Measurements from ENCODE around the gene RBMS3.
"Not testable (repeated sequence)": the region's sequence is repeated elsewhere in the genome, so short reads cannot be mapped to it uniquely, and the experiment has no call there.

Gene RBMS3

DNA sequence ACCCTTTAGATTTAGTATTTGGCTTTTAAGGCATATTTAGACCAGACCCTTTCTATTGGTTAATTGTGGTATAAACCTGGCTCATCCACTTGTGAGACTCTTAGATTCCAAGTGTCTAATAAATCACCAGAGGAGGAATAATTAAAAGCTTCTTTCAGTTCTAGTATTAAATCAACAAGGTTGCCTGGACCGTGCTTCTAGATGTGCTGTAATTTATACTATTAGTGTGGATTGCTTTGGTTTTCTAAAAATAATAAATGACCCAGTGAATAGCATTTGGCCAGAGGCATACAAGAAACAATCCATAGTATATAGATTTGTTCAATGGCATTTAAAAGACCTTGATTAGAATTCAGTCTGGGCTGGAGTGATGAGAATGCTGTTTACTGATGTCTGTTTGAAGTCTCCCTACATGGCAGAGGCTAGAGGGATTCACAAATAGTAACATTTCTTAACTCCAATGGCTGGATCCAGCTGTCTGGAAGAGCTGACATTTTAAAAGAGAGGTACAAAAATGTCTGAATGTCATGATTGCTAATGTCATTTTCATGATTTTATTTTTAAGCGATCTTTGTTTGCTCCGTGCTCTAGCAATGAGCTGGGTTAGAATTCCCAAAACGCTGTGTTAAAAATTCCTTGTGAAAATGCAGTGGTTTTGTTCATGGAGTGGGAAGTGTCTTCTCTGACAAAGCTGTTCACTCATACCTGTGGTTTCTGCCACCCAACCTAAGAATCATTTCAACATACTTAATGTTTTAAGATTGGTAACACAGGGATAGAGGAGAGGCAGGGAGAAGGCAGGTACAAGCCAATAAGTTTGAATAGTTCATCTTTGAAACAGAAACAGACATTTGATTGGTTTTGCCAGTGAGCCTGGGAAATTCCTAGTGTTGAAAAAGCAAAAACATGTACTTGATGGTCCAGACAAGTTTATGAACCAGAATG lies 89.9 kb downstream of the RBMS3 start:
- Mint-ChIP-seq H3K4me3 (no peak overlapping the region), H3K27ac (no peak overlapping the region), H3K9me3 (no peaks in the 10 kb centered on the region), H3K27me3 (no peaks in the 10 kb centered on the region), H3K4me1 (no peaks in the 10 kb centered on the region), H3K36me3 (no peaks in the 10 kb centered on the region)
- ATAC-seq = no peak

DNA sequence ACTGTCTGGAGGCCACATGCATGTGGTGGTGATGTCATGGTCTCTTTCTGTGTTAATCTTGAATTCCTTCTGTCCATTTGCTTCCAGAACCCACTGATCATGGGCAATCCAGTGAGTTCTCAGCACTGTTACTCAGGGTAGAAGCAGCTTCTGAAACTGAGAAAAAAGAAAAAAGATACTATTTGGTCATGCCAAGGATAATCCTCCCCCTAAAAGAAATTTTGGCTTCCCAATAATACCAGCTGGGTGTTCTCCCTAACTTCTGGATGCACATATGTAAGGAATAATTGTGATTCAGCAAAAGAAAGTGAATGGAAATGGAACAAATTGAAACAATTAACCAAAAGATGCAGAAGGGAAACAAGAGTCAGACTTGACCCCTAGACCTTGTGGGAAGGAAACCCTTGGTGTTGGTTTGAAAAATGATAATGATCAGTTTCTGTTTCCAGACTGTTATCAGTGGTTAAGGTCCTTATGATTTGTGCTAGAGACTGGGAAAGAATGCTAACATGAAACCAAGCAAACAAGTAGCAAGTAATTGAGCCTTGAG lies 92.3 kb downstream of the RBMS3 start:
- Mint-ChIP-seq H3K9me3 (no peaks in the 10 kb centered on the region), H3K27me3 (no peaks in the 10 kb centered on the region), H3K27ac (no peak overlapping the region), H3K4me3 (no peak overlapping the region), H3K36me3 (no peaks in the 10 kb centered on the region), H3K4me1 (no peaks in the 10 kb centered on the region)
- ATAC-seq = no peak

DNA sequence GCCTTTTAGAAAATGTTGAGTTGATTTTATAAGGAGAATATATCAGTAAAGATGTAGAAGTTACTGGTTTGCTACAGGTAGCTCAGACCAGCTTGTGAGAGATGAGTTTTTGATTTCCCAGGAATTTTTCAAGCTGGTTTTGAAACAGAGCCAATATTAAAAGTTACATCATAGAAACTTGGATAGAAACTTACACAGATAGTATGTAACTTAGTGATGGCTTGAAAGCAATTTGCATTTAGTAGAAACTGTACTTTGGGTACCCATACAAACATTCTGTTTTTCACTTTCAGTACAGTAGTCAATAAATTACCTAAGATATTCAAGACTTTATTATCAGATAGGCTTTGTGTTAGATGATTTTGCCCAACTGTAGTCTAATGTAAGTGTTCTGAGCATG lies 93.4 kb downstream of the RBMS3 start:
- no peaks in the 10 kb centered on the region for H3K36me3 Mint-ChIP-seq
- ATAC-seq = no peak
- H3K4me1 Mint-ChIP-seq = no peaks in the 10 kb centered on the region
- no peaks in the 10 kb centered on the region for H3K9me3 Mint-ChIP-seq
- H3K27ac Mint-ChIP-seq = no peak overlapping the region
- H3K4me3 Mint-ChIP-seq = no peak overlapping the region
- H3K27me3 Mint-ChIP-seq = no peaks in the 10 kb centered on the region

DNA sequence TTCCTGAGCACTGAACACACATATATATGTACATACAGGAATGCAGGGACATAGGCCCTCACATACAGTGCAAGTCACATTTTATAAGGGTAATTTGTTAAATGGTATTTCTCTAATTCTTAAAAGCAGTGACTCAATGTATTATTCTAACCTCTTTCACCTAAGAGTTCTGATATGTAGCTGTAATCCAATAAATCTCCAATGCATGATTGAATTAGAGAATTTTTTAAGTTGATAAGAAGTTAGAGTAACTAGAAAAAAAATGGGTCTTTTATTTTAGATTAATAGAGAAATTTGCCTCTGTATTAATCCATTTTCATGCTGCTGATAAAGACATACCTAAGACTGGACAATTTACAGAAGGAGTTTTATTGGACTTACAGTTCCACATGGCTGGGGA lies 98.2 kb downstream of the RBMS3 start:
- ATAC-seq = no peak
- H3K4me1 Mint-ChIP-seq = no peaks in the 10 kb centered on the region
- H3K27me3 Mint-ChIP-seq = no peaks in the 10 kb centered on the region
- no peaks in the 10 kb centered on the region for H3K36me3 Mint-ChIP-seq
- no peak overlapping the region for H3K27ac Mint-ChIP-seq
- no peak overlapping the region for H3K4me3 Mint-ChIP-seq
- peaks cover 4% of the 10 kb centered on the region for H3K9me3 Mint-ChIP-seq

DNA sequence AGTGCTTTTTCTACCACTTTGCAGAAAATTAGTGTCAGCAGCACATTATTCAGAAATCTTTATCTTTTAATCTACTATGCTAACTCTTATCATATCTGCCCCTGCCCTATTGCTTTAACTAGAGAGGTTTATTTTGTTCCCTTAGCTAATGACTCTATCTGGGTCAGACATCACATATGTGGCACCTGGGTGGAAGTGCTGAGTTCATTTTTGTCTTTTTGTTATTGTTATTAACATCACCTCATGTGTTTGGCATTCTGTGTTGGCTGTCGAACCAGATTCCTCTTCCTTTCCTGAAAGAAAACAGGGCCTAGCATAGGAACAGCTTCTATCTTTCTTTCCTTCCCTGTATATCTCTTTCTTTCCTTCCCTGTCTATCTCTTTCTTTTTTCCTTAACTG lies 100.7 kb downstream of the RBMS3 start:
- Mint-ChIP-seq H3K9me3 (peaks cover 13% of the 10 kb centered on the region), H3K27me3 (no peaks in the 10 kb centered on the region), H3K4me3 (no peak overlapping the region), H3K36me3 (no peaks in the 10 kb centered on the region), H3K27ac (no peak overlapping the region), H3K4me1 (no peaks in the 10 kb centered on the region)
- ATAC-seq = no peak

DNA sequence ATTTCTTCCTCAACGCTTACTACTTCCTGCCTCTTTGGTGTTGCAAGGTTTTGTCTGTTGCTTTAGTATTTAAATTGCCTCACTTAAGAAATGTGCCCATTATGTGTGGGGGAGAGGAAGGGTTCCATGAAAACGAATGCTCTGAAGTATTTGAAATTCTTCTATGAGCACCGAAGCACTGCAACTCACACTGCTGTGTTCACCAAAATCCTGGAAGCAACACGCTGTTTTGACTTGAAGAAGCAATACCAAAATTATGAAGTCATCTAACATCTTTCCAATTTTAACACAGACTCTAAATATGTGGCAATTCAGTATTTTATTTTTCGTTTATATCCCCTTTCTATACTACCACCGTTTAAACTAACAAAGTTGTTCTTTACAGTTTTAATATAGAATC lies 101.5 kb downstream of the RBMS3 start:
- no peak overlapping the region for H3K4me3 Mint-ChIP-seq
- H3K27ac Mint-ChIP-seq = no peak overlapping the region
- H3K27me3 Mint-ChIP-seq = no peaks in the 10 kb centered on the region
- no peaks in the 10 kb centered on the region for H3K36me3 Mint-ChIP-seq
- H3K4me1 Mint-ChIP-seq = no peaks in the 10 kb centered on the region
- no peak for ATAC-seq
- peaks cover 16% of the 10 kb centered on the region for H3K9me3 Mint-ChIP-seq

DNA sequence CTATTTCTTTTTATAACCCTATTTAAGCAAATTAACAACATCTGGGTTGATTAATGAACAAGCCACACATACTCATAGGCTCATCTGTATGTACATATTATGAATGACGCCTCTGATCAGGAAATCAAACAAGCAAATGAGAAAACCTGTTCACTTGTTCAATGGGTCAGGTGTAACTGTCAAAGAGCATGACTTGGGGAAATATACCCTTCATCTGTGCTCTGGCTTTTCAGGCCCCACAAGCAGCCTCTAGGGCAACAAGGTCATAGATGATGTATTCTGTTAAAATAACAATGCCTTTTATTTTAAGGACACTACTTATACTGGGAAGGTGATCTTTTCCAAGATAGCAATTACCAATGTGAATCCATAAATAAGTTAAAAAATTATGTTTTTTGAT lies 102.0 kb downstream of the RBMS3 start:
- H3K27me3 Mint-ChIP-seq = no peaks in the 10 kb centered on the region
- H3K36me3 Mint-ChIP-seq = no peaks in the 10 kb centered on the region
- H3K4me3 Mint-ChIP-seq = no peak overlapping the region
- no peaks in the 10 kb centered on the region for H3K4me1 Mint-ChIP-seq
- H3K9me3 Mint-ChIP-seq = peaks cover 16% of the 10 kb centered on the region
- no peak for ATAC-seq
- H3K27ac Mint-ChIP-seq = no peak overlapping the region

DNA sequence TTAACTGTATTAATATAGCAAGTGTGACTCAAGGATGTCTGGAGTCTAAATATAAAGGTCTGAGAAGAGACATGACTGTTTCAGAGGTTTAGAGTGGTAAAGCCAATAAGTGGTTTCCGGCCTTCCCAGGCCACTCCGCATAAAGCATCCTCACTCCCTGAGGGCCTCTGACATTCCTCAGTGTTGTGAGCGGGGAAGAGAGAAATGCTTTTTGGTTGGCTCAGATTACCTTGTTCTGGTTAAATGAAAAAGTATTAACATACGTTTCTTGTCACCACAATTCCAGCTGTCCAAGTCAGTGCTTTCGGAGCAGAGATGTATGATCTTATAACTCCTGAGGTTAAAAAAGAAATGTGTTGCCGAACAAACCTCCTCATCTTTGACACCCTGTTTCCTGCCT lies 103.8 kb downstream of the RBMS3 start:
- Mint-ChIP-seq H3K27me3 (no peaks in the 10 kb centered on the region), H3K4me1 (no peaks in the 10 kb centered on the region), H3K4me3 (no peak overlapping the region), H3K27ac (no peak overlapping the region), H3K9me3 (peaks cover 16% of the 10 kb centered on the region), H3K36me3 (no peaks in the 10 kb centered on the region)
- no peak for ATAC-seq

DNA sequence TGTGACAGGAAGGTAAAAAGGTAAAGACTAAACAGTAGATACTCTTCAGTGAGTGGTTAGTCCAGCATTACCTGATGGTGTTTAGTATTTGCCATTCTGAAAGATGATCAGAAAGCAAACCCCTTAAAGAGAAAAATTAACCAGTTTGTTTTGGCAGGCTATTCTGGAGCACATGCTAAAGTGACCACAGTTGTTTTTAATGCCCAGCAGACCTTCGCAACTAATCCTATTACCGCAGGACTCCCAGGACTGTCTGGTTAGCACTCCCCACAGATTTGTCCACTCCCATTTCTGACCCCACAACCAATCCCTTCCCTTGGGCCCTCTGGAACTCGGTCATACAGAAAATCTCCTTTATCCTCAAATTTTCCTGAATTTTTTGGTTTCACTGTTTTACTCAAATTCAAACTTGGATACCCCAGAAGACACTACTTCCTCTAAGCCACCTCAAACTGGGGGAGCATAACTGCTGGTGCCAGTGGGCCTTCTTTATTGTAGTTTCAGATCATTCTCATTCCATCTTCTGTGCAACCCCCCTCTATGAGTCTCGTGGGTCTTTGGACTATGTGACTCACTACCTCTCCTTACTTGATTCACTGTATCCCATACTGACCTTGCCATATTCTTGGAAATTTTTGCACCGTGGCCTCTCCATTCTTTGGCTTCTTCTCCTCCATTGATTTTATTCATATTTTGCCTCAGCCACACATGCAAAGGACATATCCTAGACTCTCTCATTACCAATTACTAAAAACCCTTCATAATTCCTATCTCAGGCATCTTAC lies 104.4 kb downstream of the RBMS3 start:
- ATAC-seq = no peak
- Mint-ChIP-seq H3K36me3 (no peaks in the 10 kb centered on the region), H3K4me1 (no peaks in the 10 kb centered on the region), H3K27ac (no peak overlapping the region), H3K27me3 (no peaks in the 10 kb centered on the region), H3K4me3 (no peak overlapping the region), H3K9me3 (peaks cover 16% of the 10 kb centered on the region)

DNA sequence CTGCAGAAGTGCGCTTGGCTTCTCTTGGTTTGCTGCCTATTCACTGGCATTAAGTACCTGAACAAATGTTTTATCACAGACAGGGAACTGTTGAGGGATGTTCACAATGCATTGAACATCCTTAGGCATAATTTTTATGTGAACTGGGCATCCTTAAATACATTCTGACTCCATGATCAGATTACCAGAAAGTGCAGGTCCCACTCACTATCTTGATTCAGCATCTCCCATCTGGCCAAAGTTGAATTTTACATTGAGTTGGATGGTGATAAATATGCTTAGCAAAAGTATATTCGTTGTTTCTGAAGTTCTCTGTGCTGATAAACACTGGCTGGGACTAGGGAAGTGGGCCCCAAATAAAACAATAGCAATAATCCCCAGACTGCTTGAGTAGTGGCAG lies 108.5 kb downstream of the RBMS3 start:
- H3K4me3 Mint-ChIP-seq = no peak overlapping the region
- no peaks in the 10 kb centered on the region for H3K36me3 Mint-ChIP-seq
- H3K9me3 Mint-ChIP-seq = peaks cover 15% of the 10 kb centered on the region
- H3K27ac Mint-ChIP-seq = no peak overlapping the region
- H3K27me3 Mint-ChIP-seq = no peaks in the 10 kb centered on the region
- no peak for ATAC-seq
- H3K4me1 Mint-ChIP-seq = no peaks in the 10 kb centered on the region

DNA sequence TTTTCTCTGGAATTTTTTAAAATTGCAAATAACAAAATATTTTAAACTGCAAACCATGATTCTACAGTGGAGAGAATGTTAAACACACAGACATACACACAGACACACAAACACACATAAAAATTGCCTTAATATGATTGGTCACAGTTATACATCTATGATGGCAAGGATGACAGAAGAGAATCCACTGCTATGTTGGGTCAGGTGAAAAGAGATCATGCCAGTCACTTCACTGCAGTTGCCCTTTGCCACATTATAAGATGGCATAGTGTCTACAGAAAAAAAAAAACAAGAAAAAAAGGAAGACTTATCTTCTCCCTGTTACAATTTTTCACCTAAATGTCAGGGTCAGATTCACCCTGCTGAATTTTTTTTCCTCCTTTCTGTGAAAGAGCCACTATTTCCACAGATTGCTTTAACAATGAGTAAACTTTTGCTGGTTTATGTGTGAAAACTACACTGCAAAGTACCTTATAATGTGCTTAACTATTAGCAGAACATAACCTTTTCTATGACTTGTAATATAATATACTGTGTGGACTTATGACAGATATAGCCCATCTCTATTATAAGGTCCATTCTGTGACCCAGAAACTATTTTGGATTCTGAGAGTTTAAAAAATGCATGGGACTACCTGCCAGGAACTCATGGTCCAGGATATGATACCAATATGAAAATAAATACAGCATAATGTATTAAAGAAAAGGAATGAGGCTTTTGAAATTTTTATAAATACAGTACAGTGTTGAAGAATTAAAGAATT lies 111.9 kb downstream of the RBMS3 start:
- Mint-ChIP-seq H3K4me3 (no peak overlapping the region), H3K27ac (no peak overlapping the region), H3K9me3 (peaks cover 6% of the 10 kb centered on the region), H3K27me3 (no peaks in the 10 kb centered on the region), H3K4me1 (no peaks in the 10 kb centered on the region), H3K36me3 (no peaks in the 10 kb centered on the region)
- ATAC-seq = no peak

DNA sequence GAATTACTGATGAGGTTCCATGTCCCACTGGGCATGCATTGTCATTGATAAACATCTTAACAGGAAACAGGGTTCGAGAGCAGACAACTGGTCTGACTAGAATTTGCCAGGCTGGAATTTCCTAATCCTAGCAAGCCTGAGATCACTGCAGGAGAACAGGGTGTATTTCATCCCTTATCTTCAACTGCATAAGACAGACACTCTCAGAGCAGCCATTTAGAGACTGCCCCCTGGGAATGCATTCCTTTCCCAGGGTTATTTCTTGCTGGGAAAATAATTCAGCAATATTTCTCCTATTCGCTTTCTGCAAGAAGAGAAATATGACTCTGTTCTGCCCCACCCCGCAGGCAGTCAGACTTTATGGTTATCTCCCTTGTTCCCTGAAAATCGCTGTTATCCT lies 113.1 kb downstream of the RBMS3 start:
- H3K36me3 Mint-ChIP-seq, H3K4me3 Mint-ChIP-seq, H3K27ac Mint-ChIP-seq, H3K4me1 Mint-ChIP-seq, H3K9me3 Mint-ChIP-seq, ATAC-seq, H3K27me3 Mint-ChIP-seq: not testable (repeated sequence)

DNA sequence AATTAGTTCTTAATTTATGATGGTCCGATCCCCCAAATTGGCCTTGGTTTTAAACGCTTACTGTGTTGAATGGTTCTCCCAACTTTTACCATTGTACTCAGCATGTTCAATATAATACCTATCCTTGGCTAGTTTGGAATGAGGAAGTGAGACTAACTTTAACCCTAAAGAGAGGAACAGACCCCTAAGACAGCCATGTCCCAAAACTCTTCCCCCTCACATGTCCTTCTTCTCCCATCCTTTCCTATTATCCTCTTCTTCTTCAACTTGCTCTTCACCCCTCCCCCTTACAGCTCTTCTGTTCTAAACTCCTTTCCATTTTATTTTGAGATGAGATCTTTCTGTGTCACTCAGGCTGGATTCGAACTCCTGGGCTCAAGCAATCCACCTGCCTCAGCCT lies 116.5 kb downstream of the RBMS3 start:
- H3K9me3 Mint-ChIP-seq = peaks cover 6% of the 10 kb centered on the region
- H3K27me3 Mint-ChIP-seq = no peaks in the 10 kb centered on the region
- no peak for ATAC-seq
- no peak overlapping the region for H3K27ac Mint-ChIP-seq
- H3K4me1 Mint-ChIP-seq = no peaks in the 10 kb centered on the region
- H3K4me3 Mint-ChIP-seq = no peak overlapping the region
- no peaks in the 10 kb centered on the region for H3K36me3 Mint-ChIP-seq

DNA sequence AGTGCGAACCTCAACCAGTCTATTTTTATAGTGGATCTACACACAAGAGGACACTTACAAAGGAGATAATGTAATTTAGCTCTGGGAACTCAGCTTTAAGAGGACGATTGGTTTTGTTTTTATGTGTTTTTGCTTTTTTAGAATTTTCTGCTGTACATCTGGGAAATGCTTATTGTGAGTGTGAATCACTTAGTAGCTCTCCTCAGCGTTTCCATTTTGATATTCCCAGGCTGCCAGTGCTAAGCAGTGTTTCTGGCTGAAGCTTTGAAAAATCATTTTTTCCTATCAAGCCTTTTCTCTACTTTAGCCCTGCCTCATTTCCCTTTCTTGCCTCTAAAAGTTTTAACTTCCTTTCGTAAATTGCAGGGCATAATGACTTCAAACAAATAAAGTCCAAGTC lies 117.9 kb downstream of the RBMS3 start:
- Mint-ChIP-seq H3K9me3 (peaks cover 3% of the 10 kb centered on the region), H3K4me3 (no peak overlapping the region), H3K27ac (no peak overlapping the region), H3K27me3 (no peaks in the 10 kb centered on the region), H3K4me1 (no peaks in the 10 kb centered on the region), H3K36me3 (no peaks in the 10 kb centered on the region)
- ATAC-seq = no peak

DNA sequence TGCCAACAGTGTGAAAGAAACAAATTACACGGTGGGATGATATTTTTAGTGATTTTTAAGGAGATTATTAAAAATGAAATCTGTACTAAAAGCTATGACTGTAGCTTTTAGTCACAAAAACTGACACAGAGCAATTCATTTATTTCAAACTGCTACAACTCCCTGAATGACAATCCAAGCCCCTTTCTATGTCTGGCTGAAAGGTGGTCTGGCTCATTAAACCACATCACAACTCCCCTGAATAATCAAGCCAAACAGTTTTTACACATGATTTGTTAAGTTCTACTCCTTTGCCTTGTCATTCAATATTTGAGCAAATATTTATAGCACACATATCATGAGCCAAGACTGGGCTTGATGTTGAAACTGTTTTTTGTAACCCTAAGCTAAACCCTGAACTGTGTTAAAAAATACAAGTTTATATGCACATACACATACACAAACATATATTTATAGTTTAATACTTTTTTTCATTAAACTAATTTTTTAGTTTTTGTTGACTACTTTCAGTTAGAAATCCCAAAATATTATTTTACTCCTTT lies 125.5 kb downstream of the RBMS3 start:
- Mint-ChIP-seq H3K4me3 (no peak overlapping the region), H3K4me1 (no peaks in the 10 kb centered on the region), H3K27me3 (no peaks in the 10 kb centered on the region), H3K9me3 (no peaks in the 10 kb centered on the region), H3K27ac (no peak overlapping the region), H3K36me3 (no peaks in the 10 kb centered on the region)
- ATAC-seq = no peak
